Measurements from ENCODE around the gene HPCA. TPM values are rescaled to one million over a fixed set of nuclear protein-coding genes. Genes with fewer than 3 reads are reported as not detected.

Gene HPCA
- total RNA-seq, 1 experiment from 2014 or later = 1.2 TPM

DNA sequence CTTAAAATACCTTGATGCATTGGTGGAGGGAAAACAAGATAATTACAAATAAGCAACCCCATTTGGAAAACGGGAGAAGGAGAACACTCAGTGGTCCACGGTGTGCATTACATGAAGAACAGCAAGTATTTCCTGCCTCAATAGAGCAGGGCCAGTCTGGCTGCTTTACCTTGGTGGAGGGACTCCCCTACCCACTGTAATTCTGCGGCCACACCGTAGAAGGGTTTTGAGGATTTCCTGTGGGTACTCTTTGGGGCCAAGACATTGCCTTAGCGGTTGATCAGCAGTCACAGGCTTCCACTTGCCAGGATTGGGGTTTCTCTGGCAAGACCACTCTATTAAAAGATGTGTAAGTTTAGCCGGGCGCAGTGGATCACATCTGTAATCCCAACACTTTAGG lies 31.2 kb downstream of the HPCA start:
- H3K56ac ChIP-seq (ENCODE audit: insufficient read length, low read depth, low read length) = no peak overlapping the region
- H4K91ac ChIP-seq (ENCODE audit: insufficient read length, low read depth, low read length) = no peak overlapping the region
- H3K9me3 ChIP-seq (ENCODE audit: control insufficient read depth, low read depth, low read length) = no peaks in the 10 kb centered on the region
- DNase-seq = no peak
- H2BK120ac ChIP-seq (ENCODE audit: low read depth, low read length, poor library complexity, severe bottlenecking) = no peak overlapping the region
- no peak overlapping the region for H4K8ac ChIP-seq (replicated peaks; ENCODE audit: insufficient read length, low read depth, low read length)
- H3K79me2 ChIP-seq (ENCODE audit: insufficient read depth, low read length) = no peaks in the 10 kb centered on the region
- no peaks in the 10 kb centered on the region for H4K20me1 ChIP-seq (ENCODE audit: control insufficient read depth, insufficient read depth, insufficient read length)
- Mint-ChIP-seq H3K4me1 (no peaks in the 10 kb centered on the region), H3K36me3 (ENCODE audit: insufficient read depth in 1 of 3, low read depth in 3 of 3) (no peaks in the 10 kb centered on the region), H3K27ac (no peak overlapping the region; a peak in 1 of 7 replicates), H3K9me3 (no peaks in the 10 kb centered on the region), H3K27me3 (ENCODE audit: low read depth) (peaks cover 39% of the 10 kb centered on the region), H3K4me3 (no peak overlapping the region)
- WGBS (ENCODE audit: extremely low coverage, insufficient read length, low lambda C conversion rate) = no CpG with 5 or more reads among the region's 7 CpGs
- H2BK5ac ChIP-seq (ENCODE audit: insufficient read length, low read length) = no peak overlapping the region
- no peak overlapping the region for H4K5ac ChIP-seq (ENCODE audit: insufficient read length, low read depth, low read length)
- H2AFZ ChIP-seq (ENCODE audit: low read length) = no peak overlapping the region
- no peaks in the 10 kb centered on the region for H3K79me1 ChIP-seq (ENCODE audit: insufficient read depth, low read depth, low read length, poor library complexity, severe bottlenecking)
- TF ChIP-seq, protein P1, sequence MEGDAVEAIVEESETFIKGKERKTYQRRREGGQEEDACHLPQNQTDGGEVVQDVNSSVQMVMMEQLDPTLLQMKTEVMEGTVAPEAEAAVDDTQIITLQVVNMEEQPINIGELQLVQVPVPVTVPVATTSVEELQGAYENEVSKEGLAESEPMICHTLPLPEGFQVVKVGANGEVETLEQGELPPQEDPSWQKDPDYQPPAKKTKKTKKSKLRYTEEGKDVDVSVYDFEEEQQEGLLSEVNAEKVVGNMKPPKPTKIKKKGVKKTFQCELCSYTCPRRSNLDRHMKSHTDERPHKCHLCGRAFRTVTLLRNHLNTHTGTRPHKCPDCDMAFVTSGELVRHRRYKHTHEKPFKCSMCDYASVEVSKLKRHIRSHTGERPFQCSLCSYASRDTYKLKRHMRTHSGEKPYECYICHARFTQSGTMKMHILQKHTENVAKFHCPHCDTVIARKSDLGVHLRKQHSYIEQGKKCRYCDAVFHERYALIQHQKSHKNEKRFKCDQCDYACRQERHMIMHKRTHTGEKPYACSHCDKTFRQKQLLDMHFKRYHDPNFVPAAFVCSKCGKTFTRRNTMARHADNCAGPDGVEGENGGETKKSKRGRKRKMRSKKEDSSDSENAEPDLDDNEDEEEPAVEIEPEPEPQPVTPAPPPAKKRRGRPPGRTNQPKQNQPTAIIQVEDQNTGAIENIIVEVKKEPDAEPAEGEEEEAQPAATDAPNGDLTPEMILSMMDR (conservative IDR thresholded peaks at IDR 0.05) = no peak
- no peak overlapping the region for H3K18ac ChIP-seq (ENCODE audit: insufficient read length, low read depth, low read length)
- no peak overlapping the region for H3K4ac ChIP-seq (ENCODE audit: low read depth, low read length)
- no peaks in the 10 kb centered on the region for H3K27me3 ChIP-seq (ENCODE audit: insufficient read depth, low read length)
- H3K14ac ChIP-seq (ENCODE audit: insufficient read depth, low read length) = no peak overlapping the region
- H3K23me2 ChIP-seq (ENCODE audit: insufficient read length, low read depth, low read length, poor library complexity, severe bottlenecking) = no peaks in the 10 kb centered on the region
- no peak overlapping the region for H3K23ac ChIP-seq (ENCODE audit: insufficient read length, low read depth, low read length)
- H2AK5ac ChIP-seq (ENCODE audit: insufficient read length, low read length) = no peak overlapping the region
- H3K27ac ChIP-seq (ENCODE audit: insufficient read length, low read depth, low read length) = no peak overlapping the region
- H3K4me2 ChIP-seq (ENCODE audit: insufficient read depth, insufficient read length, low read length) = no peak overlapping the region
- H2BK20ac ChIP-seq (ENCODE audit: low read depth, low read length, poor library complexity, severe bottlenecking) = no peak overlapping the region
- no peak overlapping the region for H3K9ac ChIP-seq (ENCODE audit: extremely low read depth, insufficient read length, low read length)
- no peaks in the 10 kb centered on the region for H3K4me1 ChIP-seq (ENCODE audit: insufficient read depth, low read length)
- no peak overlapping the region for H2BK12ac ChIP-seq (ENCODE audit: insufficient read length, low read depth, low read length)
- no peak overlapping the region for H2BK15ac ChIP-seq (ENCODE audit: low read depth, low read length)
- H3T11ph ChIP-seq (ENCODE audit: low read length) = no peak overlapping the region
